ENCODE measurements around the gene OPTC.
"Not testable (repeated sequence)": the region's sequence is repeated elsewhere in the genome, so short reads cannot be mapped to it uniquely, and the experiment has no call there.

Gene OPTC

DNA sequence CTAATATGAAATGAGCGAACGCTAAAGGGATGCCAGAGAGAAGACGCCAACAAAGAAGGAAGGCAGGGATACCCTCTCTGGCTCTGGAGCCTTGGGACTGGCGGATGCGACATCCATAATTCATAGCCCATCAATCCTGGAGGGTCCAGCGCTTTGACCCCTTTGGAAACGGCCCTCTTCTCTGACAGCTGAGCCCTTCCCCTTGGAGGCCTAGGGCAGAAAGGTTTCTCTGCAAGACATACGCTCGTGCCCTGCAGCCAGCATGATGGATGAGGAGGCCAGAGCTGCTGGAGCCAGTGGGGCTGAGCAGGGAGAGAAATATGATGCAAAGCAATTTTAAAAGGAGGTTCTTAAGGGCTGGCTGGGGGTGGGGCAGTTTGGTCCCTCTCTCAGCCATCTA, 22.2 kb downstream of the OPTC start:
- TF ChIP-seq, protein P1, sequence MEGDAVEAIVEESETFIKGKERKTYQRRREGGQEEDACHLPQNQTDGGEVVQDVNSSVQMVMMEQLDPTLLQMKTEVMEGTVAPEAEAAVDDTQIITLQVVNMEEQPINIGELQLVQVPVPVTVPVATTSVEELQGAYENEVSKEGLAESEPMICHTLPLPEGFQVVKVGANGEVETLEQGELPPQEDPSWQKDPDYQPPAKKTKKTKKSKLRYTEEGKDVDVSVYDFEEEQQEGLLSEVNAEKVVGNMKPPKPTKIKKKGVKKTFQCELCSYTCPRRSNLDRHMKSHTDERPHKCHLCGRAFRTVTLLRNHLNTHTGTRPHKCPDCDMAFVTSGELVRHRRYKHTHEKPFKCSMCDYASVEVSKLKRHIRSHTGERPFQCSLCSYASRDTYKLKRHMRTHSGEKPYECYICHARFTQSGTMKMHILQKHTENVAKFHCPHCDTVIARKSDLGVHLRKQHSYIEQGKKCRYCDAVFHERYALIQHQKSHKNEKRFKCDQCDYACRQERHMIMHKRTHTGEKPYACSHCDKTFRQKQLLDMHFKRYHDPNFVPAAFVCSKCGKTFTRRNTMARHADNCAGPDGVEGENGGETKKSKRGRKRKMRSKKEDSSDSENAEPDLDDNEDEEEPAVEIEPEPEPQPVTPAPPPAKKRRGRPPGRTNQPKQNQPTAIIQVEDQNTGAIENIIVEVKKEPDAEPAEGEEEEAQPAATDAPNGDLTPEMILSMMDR (conservative IDR thresholded peaks at IDR 0.05; ENCODE audit: low read depth, low read length) = no peak
- DNase-seq (ENCODE audit: low read depth) = no peak
- no peak overlapping the region for H3K4me3 ChIP-seq (ENCODE audit: low read depth, low read length)

DNA sequence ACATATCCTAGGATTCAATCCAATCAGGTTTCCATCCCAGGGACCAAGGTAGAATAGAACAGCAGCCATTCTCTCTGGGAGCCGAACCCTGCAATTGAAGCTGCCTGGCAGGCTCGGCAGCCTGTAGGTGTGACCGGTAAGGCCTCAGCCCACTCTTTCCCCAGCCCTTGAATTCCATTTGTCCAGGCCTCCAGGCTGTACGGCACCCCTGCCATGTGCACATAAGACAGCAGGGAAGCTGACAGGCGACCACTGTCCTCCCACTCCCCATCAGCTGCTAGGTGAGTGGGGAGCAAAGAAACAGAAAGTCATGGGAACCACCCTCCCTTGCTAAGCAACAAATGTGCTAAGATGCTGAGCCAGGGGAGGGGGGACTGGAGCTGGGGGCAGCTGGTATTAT, 23.0 kb downstream of the OPTC start:
- DNase-seq (ENCODE audit: low read depth) = no peak
- H3K4me3 ChIP-seq (ENCODE audit: low read depth, low read length) = no peak overlapping the region
- TF ChIP-seq, protein P1 (conservative IDR thresholded peaks at IDR 0.05; ENCODE audit: low read depth, low read length) = no peak

DNA sequence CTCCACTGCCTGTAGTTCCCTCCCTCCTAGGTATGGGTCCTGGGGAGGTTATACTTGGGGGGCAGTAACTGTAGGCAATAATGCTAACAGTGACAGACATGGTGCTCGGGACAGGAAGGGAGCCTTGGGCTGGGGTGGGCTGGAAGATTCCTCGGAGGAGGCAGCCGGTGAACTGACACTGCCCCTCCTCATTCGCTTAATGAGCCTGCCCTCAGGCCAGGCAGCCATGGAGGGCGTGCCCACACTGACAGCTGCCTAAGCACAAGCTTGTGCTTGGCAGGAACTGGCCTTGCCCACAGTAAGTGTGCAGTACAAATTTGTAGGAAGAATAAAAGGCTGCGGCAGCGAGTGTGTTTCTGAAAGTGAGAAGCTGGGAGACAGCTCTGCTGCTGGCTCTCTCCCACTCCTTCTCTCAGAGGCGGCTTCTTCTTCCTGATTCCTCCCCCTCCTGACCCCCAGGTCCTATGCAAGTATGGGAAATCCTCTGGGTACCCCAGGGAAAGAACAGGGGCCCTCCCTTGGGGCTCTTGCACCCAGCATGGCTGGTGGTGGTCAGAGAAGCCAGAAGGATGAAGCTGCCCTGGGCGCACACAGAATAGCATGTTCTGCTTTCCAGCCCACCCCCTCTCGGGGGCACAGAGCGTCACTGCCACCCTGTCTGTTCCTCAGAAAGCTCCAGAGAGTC, 23.6 kb downstream of the OPTC start:
- no peak for DNase-seq (ENCODE audit: low read depth)
- no peak overlapping the region for H3K4me3 ChIP-seq (ENCODE audit: low read depth, low read length)
- TF ChIP-seq, protein P1 (conservative IDR thresholded peaks at IDR 0.05; ENCODE audit: low read depth, low read length) = no peak

DNA sequence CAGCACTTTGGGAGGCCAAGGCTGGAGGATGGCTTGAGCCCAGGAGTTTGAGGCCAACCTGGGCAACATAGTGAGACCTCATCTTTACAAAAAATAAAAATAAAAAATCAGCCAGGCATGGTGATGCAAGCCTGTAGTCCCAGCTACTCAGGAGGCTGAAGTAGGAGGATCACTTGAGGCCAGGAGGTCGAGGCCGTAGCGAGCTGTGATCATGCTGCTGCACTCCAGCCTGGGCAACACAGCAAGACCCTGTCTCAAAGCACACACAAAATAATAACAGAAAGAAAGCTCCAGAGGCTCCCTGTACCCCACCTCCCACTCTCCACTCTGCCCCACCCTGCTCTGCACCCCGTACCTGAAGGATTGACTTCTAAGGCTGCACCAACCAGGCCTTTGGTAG, 24.2 kb downstream of the OPTC start:
- not testable (repeated sequence) for H3K4me3 ChIP-seq (ENCODE audit: low read depth, low read length); DNase-seq (ENCODE audit: low read depth)

DNA sequence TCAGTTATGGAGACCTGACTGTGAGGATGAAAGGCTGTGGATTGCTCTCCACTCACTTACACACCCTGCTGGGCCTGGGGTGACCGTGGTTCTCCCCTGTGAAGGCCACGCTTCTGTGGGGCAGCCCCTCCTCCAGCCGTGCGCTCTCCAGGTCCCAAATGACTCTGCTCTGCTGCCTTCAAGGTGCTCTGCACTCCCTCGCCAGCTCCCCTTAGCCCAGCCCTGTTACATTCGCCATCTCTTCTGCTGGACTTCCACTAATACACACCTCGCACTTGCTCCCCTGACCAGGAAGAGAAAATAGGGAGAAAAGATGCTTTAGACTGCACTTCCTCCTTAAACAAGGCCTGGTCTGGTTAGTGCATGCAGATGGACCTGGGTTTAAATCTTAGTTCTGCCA, 24.6 kb downstream of the OPTC start:
- H3K4me3 ChIP-seq (ENCODE audit: low read depth, low read length) = no peak overlapping the region
- TF ChIP-seq, protein P1 (conservative IDR thresholded peaks at IDR 0.05; ENCODE audit: low read depth, low read length) = no peak
- no peak for DNase-seq (ENCODE audit: low read depth)

DNA sequence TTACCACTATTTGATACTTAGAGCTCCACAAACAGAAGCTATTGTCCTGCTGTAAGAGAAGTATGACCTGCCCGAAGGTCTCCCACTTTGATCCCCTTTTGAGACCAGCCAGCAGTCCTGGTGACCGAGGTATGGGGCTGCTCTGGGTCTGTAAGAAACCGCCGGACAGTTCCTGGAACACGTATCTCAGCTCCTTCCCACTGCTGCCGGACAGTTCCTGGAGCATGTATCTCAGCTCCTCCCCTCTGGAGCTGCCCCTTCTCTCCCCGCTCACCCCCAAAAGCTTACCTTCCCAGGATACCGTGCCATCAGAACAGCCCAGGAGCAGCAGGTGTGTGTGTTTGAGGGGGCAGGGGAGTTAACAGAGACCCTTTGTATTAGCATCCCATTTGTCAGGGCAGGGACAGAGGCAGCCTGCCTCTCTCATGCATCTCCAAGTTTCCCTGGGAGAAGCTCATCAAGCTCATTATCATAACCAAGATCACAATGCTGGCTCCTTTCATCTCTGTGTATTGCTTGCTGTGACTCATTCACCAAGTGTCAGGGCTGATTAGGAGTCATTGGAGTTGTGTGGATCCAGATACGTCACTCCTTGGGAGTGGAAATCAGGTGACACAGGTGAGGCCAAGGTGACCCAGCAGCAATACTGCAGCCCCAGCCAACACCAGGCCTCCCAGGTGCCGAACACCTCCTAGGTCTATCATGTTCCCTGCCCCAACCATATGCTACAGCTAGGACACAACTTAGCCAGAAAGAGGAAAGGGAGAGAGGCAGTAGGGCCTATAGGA, 25.3 kb downstream of the OPTC start:
- no peak overlapping the region for H3K4me3 ChIP-seq (ENCODE audit: low read depth, low read length)
- TF ChIP-seq, protein P1 (conservative IDR thresholded peaks at IDR 0.05; ENCODE audit: low read depth, low read length) = no peak
- DNase-seq (ENCODE audit: low read depth) = no peak

DNA sequence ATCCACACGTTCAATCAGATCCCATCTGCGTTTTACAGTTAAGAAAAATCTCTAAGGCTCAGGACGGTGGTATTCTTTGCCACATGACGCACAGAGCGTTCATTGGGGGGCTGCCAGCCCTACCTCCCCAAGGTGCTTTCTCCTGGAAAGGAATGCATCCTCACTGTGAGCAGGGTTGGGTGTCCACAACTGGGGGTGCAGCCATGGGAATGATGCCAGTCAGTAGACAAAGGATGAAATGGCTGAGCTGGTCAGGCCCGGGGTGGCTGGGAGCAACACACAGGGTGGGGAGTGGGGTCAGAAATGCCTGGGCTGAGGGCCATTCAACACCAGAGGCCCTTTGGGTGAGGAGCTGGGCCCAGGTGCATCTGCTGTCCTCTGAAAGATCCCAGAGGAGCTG, 25.9 kb downstream of the OPTC start:
- TF ChIP-seq, protein P1 (conservative IDR thresholded peaks at IDR 0.05; ENCODE audit: low read depth, low read length) = no peak
- H3K4me3 ChIP-seq (ENCODE audit: low read depth, low read length) = no peak overlapping the region
- no peak for DNase-seq (ENCODE audit: low read depth)

Measured in choroid plexus epithelial cell (primary cell).